Fibroblast of skin of scalp (primary cell): ENCODE measurements around the gene MPI.
A peak's percentile ranks its signal among the peaks of the same experiment; 100 is the strongest.
"Not testable (repeated sequence)": the region's sequence is repeated elsewhere in the genome, so short reads cannot be mapped to it uniquely, and the experiment has no call there.

ENCODE experiments used
- DNase-seq: peaks from one replicate; pipeline ENCODE4 v3.0.0-alpha.2; 2013

MPI gene

DNA sequence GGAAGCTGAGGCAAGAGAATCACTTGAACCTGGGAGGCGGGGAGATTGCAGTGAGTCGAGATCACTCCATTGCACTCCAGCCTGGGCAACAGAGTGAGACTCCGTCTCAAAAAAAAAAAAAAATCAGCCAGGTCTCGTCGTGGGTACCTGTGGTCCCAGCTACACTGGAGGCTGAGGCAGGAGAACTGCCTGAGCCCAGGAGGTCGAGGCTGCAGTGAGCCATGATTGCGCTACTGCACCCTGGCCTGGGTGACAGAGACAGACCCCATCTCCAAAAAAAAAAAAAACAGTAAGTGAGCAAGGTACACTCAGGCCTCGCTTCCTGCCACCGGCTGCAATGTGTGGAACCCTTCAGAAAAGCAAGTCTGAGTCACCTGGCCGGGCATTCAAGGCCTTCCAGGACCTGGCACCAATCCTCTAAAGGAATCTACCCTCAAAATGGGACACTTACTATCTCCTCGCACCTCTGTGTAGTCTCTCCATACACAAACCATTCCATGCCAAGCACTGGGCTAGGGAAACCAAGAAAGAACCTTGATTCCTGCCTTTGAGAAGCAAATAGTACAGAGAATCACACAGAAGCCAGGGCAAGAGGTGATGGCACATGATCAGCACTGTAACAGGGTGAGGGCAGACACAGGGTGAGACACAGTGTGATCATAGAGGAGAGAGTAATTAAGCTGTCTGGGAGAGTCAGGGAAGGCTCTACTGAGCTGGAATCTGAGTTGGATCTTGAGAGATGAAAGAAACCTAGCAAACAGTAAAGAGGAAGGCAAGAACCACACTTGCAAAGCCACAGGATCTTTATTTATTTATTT is 26.4 kb upstream of the MPI start:
- DNase-seq, result no peak

DNA sequence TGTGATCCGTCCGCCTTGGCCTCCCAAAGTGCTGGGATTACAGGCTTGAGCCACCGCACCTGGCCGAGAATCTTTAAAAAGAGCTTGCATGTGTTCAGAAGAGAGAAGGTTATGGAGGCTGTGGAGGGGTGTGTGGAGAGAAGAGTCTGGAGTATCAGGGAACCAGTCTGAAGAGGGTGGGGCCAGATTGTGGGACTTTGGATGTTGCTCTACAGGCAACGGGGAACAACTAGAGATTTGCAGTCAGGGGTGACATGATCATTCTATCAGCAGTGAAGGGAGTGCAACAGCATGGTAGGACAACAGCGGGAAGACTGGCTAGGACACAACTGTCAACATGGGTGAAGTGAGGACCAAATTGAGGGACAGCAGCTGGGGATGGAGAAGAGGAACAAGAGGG is 25.5 kb upstream of the MPI start:
- DNase-seq, result no peak

DNA sequence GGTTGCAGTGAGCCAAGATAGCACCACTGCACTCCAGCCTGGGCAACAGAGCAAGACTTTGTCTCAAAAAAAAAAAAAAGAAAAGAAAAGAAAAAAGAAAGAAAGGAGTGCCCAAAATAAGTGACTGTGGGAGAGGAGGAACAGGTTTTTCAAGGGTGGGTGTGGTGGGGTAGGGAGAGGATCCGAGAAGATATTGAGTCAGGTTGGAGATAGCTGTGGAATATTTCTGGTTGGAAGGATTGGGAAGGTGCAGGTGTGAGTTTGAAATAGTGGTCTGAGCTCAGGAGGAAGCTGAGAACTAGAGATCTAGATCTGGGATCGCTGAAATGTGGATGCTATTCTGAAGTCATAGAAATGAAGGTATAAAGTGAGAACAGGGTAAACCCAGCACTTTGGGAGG is 24.5 kb upstream of the MPI start:
- DNase-seq, result no peak

DNA sequence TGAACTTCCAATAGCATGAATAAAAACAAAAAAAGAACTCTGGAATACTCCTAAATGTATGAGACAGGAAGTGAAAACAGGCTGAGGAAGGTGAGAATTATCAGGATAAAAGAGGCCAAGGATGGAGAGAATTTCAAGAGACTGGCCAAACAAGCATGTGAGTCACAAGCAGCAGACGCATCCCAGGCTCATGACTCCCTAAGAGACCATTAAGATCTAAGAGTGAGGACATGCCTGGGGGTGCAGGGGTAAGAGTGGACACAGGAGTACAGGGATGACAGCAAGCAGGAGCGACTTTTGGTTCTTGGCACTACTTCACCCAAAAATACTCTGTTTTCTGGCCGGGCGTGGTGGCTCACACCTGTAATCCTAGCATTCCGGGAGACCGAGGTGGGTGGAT is 23.8 kb upstream of the MPI start:
- peak; percentile 30 for DNase-seq

DNA sequence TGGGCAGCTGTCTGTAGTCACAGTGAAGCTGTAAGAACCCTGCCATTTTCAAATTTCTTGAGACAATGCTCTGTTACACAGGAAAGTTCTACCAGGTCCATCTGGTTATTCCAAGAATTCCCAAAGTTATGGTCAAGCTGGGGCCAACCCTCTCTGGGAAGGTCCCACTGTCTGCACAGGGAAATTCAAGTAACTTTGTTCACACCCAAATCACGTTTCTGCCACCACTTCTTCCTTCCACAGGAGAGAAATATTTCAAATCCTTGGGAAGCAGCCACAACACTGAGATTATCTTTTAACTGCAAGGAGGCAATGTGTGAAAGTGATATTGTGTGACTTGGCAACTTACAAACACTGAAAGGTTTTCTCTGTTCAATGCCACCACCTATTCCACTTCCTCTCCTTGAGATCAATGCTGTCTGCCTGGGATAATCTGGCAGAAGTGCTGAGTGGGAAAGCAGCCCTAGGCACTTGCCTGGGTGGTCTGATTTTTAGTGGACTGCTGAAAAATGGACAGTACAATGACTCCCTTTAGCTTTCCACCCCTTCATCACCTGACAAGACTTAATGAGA is 22.3 kb upstream of the MPI start:
- DNase-seq, result no peak

DNA sequence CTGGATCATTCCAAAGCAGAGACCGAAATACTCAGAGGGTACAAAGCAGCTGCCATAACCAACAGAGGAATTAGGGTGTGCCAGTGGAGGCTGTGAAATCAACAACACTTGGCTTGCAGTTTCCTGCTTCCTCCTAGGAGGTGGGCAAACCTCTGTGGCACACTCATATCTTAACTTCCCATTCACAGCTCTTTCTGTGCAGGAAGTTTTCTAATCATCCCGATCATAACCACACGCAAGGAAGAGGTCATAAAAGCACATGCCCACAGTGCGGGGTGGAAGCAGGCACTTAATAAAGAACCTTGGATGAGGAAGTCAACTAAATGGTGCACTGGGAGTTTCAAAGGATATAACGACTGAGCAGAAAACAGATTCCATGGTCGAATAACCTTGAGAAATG is 21.8 kb upstream of the MPI start:
- no peak for DNase-seq

DNA sequence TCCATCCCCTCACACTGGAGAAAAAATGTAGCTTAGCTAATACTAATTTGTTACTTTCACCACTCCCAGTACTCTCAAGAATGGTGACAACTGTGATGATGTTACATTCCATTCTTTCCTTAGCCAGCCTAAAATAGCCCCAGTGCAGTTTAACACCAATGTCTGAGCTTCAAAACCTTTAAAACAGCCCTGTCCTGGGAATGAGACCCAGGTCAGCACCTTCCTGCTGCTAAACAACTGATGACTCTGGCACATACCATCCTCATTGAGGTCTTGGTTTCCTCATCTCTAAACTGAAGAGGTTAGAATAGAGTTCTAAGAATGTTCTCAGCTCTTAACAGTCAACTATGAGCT is 20.5 kb upstream of the MPI start:
- no peak for DNase-seq

DNA sequence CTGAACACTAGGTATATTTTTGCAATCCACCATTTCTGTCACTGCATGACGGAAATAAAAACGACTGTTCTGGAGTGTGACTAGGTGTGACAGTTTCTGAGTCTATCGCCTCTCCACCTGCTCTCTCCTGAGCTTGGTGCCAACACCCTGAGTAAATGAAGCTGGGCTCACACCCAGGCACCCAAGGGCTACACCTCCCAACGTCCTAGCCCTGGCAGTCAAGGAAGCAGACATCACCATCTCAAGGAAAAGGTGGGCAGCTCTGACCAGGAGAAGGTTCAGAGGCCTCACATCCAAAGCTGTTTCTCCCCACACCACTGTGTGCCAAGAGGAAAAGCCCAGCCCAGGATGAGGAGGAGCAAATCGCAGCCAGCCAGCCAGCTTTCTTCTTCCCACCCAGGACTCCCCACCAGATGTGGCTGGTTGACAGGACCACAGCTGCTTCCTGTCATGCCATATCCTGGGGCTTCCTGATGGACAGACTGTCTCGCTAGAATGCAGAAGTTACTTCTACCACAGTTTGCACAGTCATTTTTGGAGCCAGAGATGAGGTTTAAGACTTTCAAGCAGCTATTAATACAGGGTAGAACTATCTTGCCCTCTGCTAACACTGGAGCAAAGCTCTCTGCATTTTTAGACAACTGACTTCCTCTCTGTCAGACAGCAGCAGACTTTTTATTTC is 20.0 kb upstream of the MPI start:
- no peak for DNase-seq

DNA sequence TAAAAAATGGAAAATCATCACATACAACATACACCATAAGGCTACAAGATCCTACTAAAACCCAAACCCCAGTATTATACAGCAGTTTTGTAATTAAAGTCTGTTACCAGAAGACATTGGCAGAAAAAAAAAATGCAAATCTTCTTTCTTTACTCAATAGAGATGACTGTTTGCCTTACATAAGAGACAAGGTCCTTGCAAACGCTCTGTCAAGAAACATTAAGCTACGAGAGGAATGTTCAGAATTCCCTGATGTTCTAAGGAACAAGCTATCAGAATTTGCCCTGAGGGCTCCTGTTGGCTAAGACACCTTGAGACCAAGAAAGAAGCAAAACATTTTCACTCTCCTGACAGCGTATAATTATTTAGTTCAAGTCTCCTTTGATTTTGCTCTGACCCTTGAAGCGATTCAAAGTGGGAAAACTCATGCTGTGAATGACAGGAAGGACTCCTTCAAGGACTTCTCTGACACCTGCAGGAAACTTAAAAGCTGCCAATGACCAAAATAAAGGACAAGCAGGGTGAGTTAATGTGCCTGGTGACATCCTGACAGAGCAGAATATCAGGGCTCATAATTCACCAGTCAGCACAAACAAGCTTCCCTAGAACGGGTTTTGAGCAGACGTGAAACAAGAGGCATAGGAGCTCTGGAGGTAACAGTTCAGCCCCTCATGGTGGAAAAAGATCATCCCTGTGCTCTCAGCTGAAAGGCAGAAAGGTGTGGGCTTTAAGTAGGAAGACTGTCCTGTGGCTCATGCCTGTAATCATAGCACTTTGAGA is 19.2 kb upstream of the MPI start:
- no peak for DNase-seq

DNA sequence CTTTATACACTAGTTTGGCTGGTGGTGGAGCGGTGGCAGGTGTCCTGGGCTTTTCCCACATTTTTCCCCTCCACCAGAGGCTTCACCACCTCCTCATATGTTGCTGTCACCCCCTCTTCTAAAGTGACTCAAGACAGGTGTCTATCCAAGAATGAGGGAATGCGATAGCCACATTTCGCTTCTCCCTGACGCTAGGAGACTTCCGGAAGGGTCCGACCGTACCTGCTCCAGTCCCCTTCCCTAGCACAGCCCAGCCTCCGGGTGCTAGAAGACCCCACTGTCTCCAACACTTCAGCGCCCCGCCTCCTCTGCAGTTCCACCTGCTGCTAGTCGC is 17.2 kb upstream of the MPI start:
- no peak for DNase-seq

DNA sequence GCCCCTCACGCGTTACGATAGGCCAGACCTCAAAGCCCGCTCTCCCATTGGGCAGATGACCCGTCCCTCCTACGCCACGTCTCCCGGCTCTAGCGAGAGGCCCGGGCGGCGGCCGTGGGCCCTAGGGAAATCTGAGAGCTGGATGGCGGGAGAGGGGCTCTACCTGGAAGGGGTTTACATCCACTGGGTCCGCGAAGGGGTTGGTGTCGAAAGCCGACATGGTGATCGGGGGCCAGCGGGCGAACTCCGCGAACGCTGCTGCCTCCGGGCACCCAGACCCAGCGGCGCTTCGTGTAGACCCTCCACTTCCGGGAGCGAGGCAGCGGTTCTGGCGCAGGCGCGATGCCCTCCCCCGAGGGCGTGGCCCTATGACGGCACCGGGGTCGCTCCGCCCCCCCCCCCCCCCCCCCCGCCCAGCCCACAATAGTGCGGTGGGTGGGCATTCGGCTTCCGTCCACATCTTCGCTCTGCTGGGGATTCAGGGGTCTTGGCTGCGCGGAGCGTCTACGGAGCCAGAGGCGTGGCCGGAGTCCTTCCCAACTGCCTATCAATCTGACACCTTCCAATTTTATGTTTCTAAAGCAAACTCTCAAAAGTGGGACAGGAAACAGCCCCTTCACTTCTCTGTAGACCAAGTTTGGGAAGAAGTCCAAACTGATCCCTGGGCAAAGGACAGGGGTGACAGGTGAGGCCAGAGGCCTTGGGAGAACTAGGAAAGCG is 16.6 kb upstream of the MPI start, which contains the start of gene SCAMP2:
SCAMP2 (minus strand) TSS at position 330 of the 720 bp plus-strand sequence; CDS start at position 220, 110 bp downstream.
- peak; percentile 95 for DNase-seq

DNA sequence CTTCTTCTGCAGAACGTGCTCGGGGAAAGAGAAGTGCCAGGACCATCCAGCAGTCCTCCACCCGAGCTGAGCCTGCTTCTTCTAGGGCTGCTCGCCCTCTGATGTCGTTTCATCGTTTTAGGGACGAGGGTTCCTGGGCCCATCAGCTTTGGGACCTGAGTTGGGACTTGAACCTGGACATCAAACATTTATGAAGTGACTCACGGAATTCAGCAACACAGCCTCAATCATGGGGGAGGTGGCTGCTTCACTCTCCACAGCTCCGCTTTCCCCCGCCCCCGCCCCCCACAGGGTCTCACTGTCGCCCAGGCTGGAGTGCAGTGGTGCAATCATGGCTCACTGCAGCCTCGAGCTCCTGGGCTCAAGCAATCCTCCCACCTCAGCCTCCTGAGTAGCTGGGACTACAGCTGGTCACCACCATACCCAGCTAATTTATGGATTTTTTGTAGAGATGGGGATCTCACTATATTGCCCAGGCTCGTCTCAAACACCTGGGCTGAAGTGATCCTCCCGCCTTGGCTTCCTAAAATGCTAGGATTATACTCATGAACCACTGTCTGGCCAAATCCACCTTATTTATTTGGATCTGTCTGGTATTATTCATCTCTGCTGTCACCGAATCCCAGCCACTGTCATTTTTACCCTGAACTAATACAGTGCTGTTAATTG is 16.0 kb upstream of the MPI start:
- DNase-seq, result peak; percentile 55

DNA sequence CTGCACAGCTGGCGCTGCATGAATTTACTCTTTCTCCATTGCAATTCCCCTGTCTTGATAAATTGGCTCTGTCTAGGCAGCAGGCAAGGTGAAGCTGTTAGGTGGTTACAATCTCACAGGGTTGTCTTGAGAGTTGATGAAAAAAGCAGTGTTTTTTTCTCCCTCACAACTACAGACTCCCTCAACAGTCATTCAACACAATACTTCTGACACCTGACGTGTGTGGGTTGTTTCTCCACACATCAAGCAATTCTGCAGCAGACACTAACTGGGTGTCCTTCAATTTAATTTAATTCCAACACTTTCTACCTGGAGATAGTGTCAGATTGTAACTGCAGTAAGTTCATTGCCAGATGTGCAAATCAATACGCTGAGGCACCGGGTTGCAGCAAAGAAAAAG is 11.6 kb upstream of the MPI start:
- DNase-seq, result no peak

DNA sequence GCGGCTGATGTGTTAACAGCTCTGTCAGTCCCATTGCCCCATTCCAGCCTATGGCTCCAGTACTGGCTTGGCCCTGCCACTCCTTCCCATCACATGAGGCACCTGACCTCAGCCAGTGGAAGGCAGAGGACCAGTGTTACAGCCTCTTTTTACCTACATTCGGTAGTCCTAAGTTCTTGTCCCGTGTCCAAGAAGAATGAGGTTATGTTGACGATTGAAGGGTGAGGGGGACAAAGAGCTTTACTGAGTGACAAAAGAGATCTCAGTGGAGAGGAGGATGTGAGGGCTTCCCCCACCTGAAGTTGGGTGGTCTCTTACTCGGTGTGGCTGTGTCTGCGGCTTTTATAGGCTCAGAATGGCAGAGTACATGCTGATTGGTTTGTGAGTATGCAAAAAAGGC is 7.3 kb upstream of the MPI start:
- no peak for DNase-seq

DNA sequence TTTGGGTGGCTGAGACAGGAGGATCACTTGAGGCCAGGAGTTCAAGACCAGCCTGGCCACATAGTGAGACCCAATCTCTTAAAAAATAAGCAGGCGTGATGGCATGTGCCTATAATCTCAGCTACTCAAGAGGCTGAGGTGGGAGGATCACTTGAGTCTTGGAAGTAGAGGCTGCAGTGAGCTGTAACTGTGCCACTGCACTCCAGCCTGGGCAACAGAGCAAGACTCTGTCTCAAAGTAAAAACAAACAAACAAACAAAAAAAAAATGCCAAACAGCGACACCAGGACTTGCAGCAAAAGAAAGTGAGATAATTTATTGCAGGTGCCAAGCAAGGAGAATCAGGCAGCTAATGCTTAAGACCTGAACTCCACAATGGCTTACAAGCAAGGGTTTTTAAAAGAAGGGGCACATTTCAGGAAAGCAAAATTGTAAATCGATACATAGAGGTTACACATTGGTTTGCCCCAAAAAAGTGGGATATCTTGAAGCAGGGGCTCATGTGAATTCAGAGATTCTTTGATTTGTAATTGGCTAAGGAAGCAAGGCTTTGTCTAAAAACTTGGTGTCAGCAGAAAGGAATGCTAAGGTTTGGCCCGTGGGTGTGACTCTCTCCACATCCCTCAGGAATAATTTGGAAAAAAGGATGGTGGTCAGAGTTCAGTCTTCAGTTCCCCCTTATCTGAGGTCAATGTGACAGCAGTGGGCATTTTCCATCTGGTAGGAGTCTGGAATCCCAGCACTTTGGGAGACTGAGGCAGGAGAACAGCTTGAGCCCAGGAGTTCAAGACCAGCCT is 5.2 kb upstream of the MPI start:
- peak; percentile 16 for DNase-seq

DNA sequence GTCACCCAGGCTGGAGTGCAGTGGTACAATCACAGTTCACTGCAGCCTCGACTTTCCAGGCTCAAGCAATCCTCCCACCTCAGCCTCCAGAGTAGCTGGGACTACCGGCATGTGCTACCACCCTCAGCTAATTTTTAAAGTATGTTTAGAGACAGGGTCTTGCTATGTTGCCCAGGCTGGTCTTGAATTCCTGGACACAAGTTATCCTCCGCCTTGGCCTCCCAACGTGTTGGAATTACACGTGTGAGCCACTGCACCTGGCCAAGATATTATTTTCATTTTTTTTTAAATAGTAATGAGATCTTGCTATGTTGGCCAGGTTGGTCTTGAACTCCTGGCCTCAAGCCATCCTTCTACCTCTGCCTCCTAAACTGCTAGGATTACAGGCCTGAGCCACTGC is 4.4 kb upstream of the MPI start:
- DNase-seq, result no peak

DNA sequence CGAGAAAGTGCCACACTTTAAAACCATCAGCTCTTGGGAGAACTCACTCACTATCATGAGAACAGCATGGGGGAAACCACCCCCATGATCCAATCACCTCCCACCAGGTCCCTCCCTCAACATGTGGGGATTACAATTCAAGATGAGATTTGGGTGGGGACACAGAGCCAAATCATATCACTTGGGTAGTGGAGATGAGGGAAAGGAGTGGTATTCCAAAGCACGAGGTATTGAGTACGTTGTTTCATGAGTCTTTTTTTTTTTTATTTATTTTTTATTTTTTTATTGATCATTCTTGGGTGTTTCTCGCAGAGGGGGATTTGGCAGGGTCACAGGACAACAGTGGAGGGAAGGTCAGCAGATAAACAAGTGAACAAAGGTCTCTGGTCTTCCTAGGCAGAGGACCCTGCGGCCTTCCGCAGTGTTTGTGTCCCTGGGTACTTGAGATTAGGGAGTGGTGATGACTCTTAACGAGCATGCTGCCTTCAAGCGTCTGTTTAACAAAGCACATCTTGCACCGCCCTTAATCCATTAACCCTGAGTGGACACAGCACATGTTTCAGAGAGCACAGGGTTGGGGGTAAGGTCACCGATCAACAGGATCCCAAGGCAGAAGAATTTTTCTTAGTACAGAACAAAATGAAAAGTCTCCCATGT is 2.2 kb upstream of the MPI start:
- not testable (repeated sequence) for DNase-seq

DNA sequence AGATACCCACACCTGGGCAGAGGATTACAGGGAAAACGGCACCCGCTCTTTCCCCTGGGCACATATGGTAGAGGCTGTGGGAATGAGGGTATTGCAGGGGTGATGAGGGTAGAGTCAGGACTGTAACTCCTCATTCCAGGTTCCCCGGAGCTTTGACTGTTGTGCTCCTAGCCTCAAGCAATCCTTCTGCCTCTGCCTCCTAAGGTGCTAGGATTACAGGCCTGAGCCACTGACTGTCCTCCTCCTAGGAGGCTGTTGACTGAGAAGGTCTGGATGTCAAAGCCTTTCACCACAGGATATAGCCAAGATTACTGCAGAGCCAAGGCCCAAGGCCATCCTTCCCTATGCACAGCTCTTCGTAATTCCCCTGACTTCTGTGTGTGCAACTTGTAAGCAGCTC is 1.1 kb upstream of the MPI start:
- DNase-seq, result no peak

DNA sequence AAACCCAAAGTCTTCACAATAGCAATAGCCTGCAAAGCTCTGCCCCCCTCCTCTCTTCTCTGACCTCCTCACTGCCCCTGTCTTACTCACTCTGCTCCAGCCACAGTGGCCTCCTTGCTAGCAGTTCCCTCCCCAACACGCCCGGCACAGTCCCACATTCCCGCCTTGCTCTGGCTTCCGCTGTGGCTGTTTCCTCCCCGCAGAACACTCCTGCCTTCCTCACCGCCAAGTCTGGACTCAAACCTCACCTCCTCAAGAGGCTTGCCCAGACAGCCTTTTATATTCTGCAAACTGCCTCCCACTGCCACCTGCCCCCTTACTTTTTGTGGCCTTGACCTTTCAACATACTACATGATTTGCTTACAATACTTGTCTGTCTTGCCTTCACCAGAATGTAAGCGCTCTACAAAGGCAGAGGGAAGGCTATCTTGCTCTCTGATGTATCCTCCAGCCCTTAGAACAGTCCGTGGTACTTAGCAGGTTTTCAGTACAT is 406 bp upstream of the MPI start:
- DNase-seq, result peak; percentile 50

DNA sequence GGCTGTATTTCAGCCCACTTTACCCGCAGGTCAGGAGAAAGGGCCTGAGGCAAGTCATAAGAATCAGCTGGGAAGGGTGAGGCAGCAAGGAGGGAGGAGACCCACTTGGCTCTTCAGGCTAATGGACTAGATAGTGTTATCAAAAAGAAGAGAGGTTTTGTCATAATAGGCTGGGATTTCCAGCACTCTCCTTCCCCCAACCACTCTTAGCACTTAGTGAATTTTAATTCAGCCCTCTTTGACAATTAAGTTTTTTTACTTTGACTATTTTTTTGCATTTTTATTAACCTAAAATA is 771 bp downstream of the MPI start:
- DNase-seq, result no peak

DNA sequence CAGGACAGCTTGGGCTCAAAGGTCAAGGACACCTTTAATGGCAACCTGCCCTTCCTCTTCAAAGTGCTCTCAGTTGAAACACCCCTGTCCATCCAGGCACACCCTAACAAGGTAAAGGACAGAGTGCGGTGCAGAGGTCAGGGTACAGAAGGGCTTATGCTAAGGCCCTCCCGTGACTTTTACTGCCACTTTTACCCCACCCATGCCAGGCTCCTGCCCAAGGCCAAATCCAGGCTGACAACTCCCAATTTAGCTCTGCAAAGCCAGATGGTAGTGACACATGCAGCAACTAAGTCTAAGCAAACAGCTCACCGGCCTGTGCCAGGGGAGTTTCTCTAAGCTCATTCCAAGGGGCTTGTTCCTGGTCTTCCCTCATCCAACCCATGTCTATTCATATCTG is 1.6 kb downstream of the MPI start:
- no peak for DNase-seq
